H1 (cell line): ENCODE data around the gene WBP4. TPM values are rescaled to one million over a fixed set of nuclear protein-coding genes. Genes with fewer than 3 reads are reported as not detected.

Experiments used
- CTCF ChIA-PET: fragments of 300-600 bp; sonication (Branson Sonifier 250); formaldehyde crosslinking; loops from one replicate; lab custom pipeline; 2021; ENCODE audit not compliant: partially characterized antibody; lab: Charles Lee
- POLR2A ChIA-PET: fragments of 300-600 bp; sonication (Branson Sonifier 250); formaldehyde crosslinking; loops from one replicate; lab custom pipeline; 2021; ENCODE audit warnings: inconsistent platforms; ENCODE audit not compliant: partially characterized antibody; lab: Charles Lee
- DNase-seq, 2 experiments: peaks; one replicate each; pipeline versions ENCODE4 v3.0.0 to v3.0.0-alpha.2; 2010 to 2022; ENCODE audit warnings: low spot score in 2 of 2, low read depth in 1 of 2, mixed read lengths in 1 of 2
- FAIRE-seq: peaks from 2 replicates; lab custom pipeline; 2011; peaks lifted over from hg19 to GRCh38; lab: Jason Lieb, UNC
- H2AFZ ChIP-seq: 2 replicates; pipeline ENCODE4 v1.8.1; 2012; ENCODE audit warnings: low read length, inconsistent platforms
- H2AK5ac ChIP-seq: 2 replicates; pipeline ENCODE4 v1.6.1; 2013; ENCODE audit warnings: low read depth, low read length
- H2BK120ac ChIP-seq: replicated peaks from 2 replicates; pipeline ENCODE3; 2013; ENCODE audit warnings: low read depth, low read length, inconsistent platforms
- H2BK12ac ChIP-seq: 2 replicates; pipeline ENCODE4 v1.6.1; 2013; ENCODE audit warnings: low read depth, low read length
- H2BK15ac ChIP-seq: 2 replicates; pipeline ENCODE4 v1.6.1; 2013; ENCODE audit warnings: low read length
- H2BK20ac ChIP-seq: 2 replicates; pipeline ENCODE4 v1.6.1; 2013; ENCODE audit warnings: low read length
- H2BK5ac ChIP-seq: 2 replicates; pipeline ENCODE4 v1.6.1; 2013; ENCODE audit warnings: low read depth, low read length
- H3K14ac ChIP-seq: 2 replicates; pipeline ENCODE4 v1.6.1; 2013; ENCODE audit warnings: inconsistent platforms; ENCODE audit not compliant: insufficient read length
- H3K18ac ChIP-seq: 2 replicates; pipeline ENCODE4 v1.6.1; 2013; ENCODE audit warnings: low read length; ENCODE audit errors: extremely low read depth
- H3K23ac ChIP-seq: 2 replicates; pipeline ENCODE4 v1.6.1; 2013; ENCODE audit warnings: inconsistent platforms; ENCODE audit not compliant: insufficient read length
- H3K23me2 ChIP-seq: 2 replicates; pipeline ENCODE4 v1.6.1; 2013; ENCODE audit warnings: low read depth, low read length
- H3K27ac ChIP-seq: 2 replicates; pipeline ENCODE4 v1.6.1; 2011; ENCODE audit warnings: low read depth, low read length, inconsistent platforms
- H3K27me3 ChIP-seq, 4 experiments: replicated peaks in 1 of 4; 1 replicate in 1 of 4; 2 replicates in 3 of 4; pipeline versions ENCODE4 v1.6.1 to v1.8.1; 2011 to 2013; ENCODE audit warnings: low read length in 3 of 4, mild to moderate bottlenecking in 3 of 4, inconsistent platforms in 2 of 4, mixed read lengths in 2 of 4, moderate library complexity in 1 of 4; ENCODE audit not compliant: control insufficient read depth in 3 of 4, insufficient read depth in 3 of 4; ENCODE audit errors: extremely low read depth in 1 of 4
- H3K36me3 ChIP-seq, 4 experiments: 2 replicates each; pipeline versions ENCODE4 v1.6.1 to v1.8.1; 2011 to 2013; ENCODE audit warnings: mild to moderate bottlenecking in 4 of 4, low read length in 3 of 4, moderate library complexity in 2 of 4, control low read depth in 1 of 4, inconsistent platforms in 1 of 4; ENCODE audit not compliant: insufficient read depth in 4 of 4, control insufficient read depth in 2 of 4
- H3K4ac ChIP-seq: replicated peaks from 2 replicates; pipeline ENCODE3; 2013; ENCODE audit warnings: low read length, low read depth, mixed read lengths, inconsistent platforms; ENCODE audit not compliant: insufficient read length
- H3K4me1 ChIP-seq, 4 experiments: replicated peaks in 1 of 4; 1 replicate in 1 of 4; 2 replicates in 3 of 4; pipeline versions ENCODE4 v1.6.1 to v1.8.1; 2011 to 2013; ENCODE audit warnings: low read length in 3 of 4, inconsistent platforms in 2 of 4, mixed read lengths in 1 of 4; ENCODE audit not compliant: insufficient read depth in 4 of 4, control insufficient read depth in 3 of 4
- H3K4me2 ChIP-seq, 2 experiments: 2 replicates each; pipeline versions ENCODE4 v1.6.1 to v1.8.1; 2011 to 2013; ENCODE audit warnings: low read depth in 2 of 2, low read length in 2 of 2, control low read depth in 1 of 2, inconsistent platforms in 1 of 2, mild to moderate bottlenecking in 1 of 2; ENCODE audit not compliant: insufficient read depth in 1 of 2
- H3K4me3 ChIP-seq, 4 experiments: fragments of 200-600, 300-600 bp in 1 of 4; sonication (generic), shearing (Covaris generic), sonication (Bioruptor Twin) in 1 of 4; 2 replicates each; pipeline versions ENCODE4 v1.5.1 to v1.8.1; 2011 to 2016; ENCODE audit warnings: low read length in 4 of 4, low read depth in 3 of 4, control low read depth in 2 of 4, inconsistent platforms in 2 of 4, mild to moderate bottlenecking in 2 of 4, mixed read lengths in 1 of 4, moderate library complexity in 1 of 4; ENCODE audit not compliant: insufficient read depth in 2 of 4; ENCODE audit errors: extremely low read depth in 1 of 4
- H3K56ac ChIP-seq: replicated peaks from 2 replicates; pipeline ENCODE3; 2013; ENCODE audit warnings: low read depth, mild to moderate bottlenecking, mixed read lengths, low read length, inconsistent platforms; ENCODE audit not compliant: insufficient read length
- H3K79me1 ChIP-seq: 2 replicates; pipeline ENCODE4 v1.6.1; 2013; ENCODE audit warnings: low read depth, low read length, control low read depth
- H3K79me2 ChIP-seq, 2 experiments: 2 replicates each; pipeline versions ENCODE4 v1.6.1 to v1.8.1; 2012 to 2013; ENCODE audit warnings: low read length in 2 of 2, mild to moderate bottlenecking in 2 of 2, inconsistent platforms in 1 of 2; ENCODE audit not compliant: insufficient read depth in 2 of 2, control insufficient read depth in 1 of 2
- H3K9ac ChIP-seq, 4 experiments: replicated peaks in 1 of 4; 1 replicate in 1 of 4; 2 replicates in 3 of 4; pipeline versions ENCODE4 v1.6.1 to v1.8.1; 2011 to 2013; ENCODE audit warnings: low read depth in 3 of 4, low read length in 3 of 4, control low read depth in 2 of 4, mild to moderate bottlenecking in 2 of 4, moderate library complexity in 2 of 4, inconsistent platforms in 1 of 4; ENCODE audit errors: extremely low read depth in 1 of 4
- H3K9me3 ChIP-seq, 2 experiments: 2 replicates each; pipeline versions ENCODE4 v1.6.1 to v1.8.1; 2012 to 2013; ENCODE audit warnings: mild to moderate bottlenecking in 2 of 2, moderate library complexity in 2 of 2, control low read depth in 1 of 2, inconsistent platforms in 1 of 2, low read depth in 1 of 2, low read length in 1 of 2, mixed read lengths in 1 of 2; ENCODE audit not compliant: insufficient read depth in 2 of 2
- H4K20me1 ChIP-seq, 2 experiments: replicated peaks in 1 of 2; 2 replicates each; pipeline versions ENCODE3 to v1.8.1; 2011 to 2013; ENCODE audit warnings: inconsistent platforms in 2 of 2, low read length in 2 of 2, mild to moderate bottlenecking in 1 of 2; ENCODE audit not compliant: insufficient read depth in 2 of 2, control insufficient read depth in 1 of 2
- H4K5ac ChIP-seq: 2 replicates; pipeline ENCODE4 v1.6.1; 2013; ENCODE audit warnings: low read length, low read depth, mixed read lengths, inconsistent platforms; ENCODE audit not compliant: insufficient read length
- H4K8ac ChIP-seq: 2 replicates; pipeline ENCODE4 v1.8.0; 2013; ENCODE audit warnings: mild to moderate bottlenecking, moderate library complexity, low read length, inconsistent platforms; ENCODE audit not compliant: insufficient read depth; ENCODE audit errors: extremely low read depth
- H4K91ac ChIP-seq: replicated peaks from 2 replicates; pipeline ENCODE3; 2013; ENCODE audit warnings: low read length, mixed read lengths, inconsistent platforms; ENCODE audit not compliant: insufficient read length
- ATF3 ChIP-seq: IDR thresholded peaks from 2 replicates; pipeline ENCODE4 v1.6.1; 2011; ENCODE audit warnings: low read depth, mild to moderate bottlenecking, low read length; ENCODE audit not compliant: insufficient read depth
- E2F6 ChIP-seq: IDR thresholded peaks from 2 replicates; pipeline ENCODE4 v1.6.1; 2012; ENCODE audit warnings: inconsistent platforms
- EGR1 ChIP-seq: IDR thresholded peaks from 2 replicates; pipeline ENCODE4 v1.6.1; 2011; ENCODE audit warnings: low read depth, low read length, borderline replicate concordance
- GTF2F1 ChIP-seq: IDR thresholded peaks from 2 replicates; pipeline ENCODE4 v1.6.1; 2012; ENCODE audit warnings: low read depth, low read length, improper control_type of control experiment, borderline replicate concordance
- HDAC6 ChIP-seq: IDR thresholded peaks from one replicate; pipeline ENCODE4 v1.7.1; 2012; ENCODE audit warnings: low read depth, mild to moderate bottlenecking, inconsistent platforms, low read length, moderate library complexity
- MAX ChIP-seq: IDR thresholded peaks from 2 replicates; pipeline ENCODE4 v1.6.1; 2012; ENCODE audit warnings: inconsistent platforms
- NANOG ChIP-seq: IDR thresholded peaks from 2 replicates; pipeline ENCODE4 v1.6.1; 2011; ENCODE audit warnings: low read length, low read depth, mild to moderate bottlenecking, inconsistent platforms; ENCODE audit not compliant: insufficient read depth, poor library complexity, severe bottlenecking
- TBP ChIP-seq: IDR thresholded peaks from 2 replicates; pipeline ENCODE4 v1.6.1; 2011; ENCODE audit warnings: low read depth, low read length, improper control_type of control experiment
- YY1 ChIP-seq: IDR thresholded peaks from 2 replicates; pipeline ENCODE4 v1.6.1; 2011; ENCODE audit warnings: low read depth, mild to moderate bottlenecking, low read length
- WGBS, 2 experiments: shearing (Covaris generic) in 1 of 2; methylation state at CpG; one replicate each; pipeline versions ENCODE4 v1.1.6 to v1.1.7; 2013 to 2015; ENCODE audit warnings: low lambda C conversion rate in 2 of 2, mixed read lengths in 2 of 2, inconsistent platforms in 1 of 2, low coverage in 1 of 2, missing lambda C conversion rate in 1 of 2; ENCODE audit not compliant: insufficient replicate concordance in 2 of 2, insufficient coverage in 1 of 2, insufficient read length in 1 of 2; ENCODE audit errors: extremely low coverage in 1 of 2, missing lambda C conversion rate in 1 of 2; 5-methylcytosine and 5-hydroxymethylcytosine counted together
- polyA plus RNA-seq, 7 experiments: library from polyadenylated mRNA; depleted of rRNA in 3 of 7; stranded (reverse) in 5 of 7; unstranded in 2 of 7; fragments of >200 nt in 5 of 7; fragments of 200-250 nt in 2 of 7; gene quantifications; 1 replicate in 5 of 7; 2 replicates in 1 of 7; 4 replicates in 1 of 7; pipeline versions ENCODE4 v1.2.1 to v1.2.3, GENCODE V29; 2011 to 2013; ENCODE audit warnings: missing spikeins in 2 of 7, mixed read lengths in 2 of 7
- total RNA-seq: library from RNA; stranded (reverse); fragmentation: NEBNext Ultra II Directional; extraction: Animal tissue kit (Norgen Biotek cat#: 25700); gene quantifications from 2 replicates; pipeline ENCODE4 v1.2.1, GENCODE V29; 2021

The WBP4 gene
- total and polyA plus RNA-seq, 2 of the 8 experiments (the other 6 are each of a cell fraction or from before 2014, with no cell fraction given): 3.0 to 10.0 TPM

GRCh38 chr13:41025518-41025917, 35.8 kb upstream of the WBP4 start:
- peaks cover 0 to 2% of the 10 kb centered on the region in 2 experiments; a peak in 1 of 4 replicates for H3K79me2 ChIP-seq
- no peak overlapping the region for H2BK12ac ChIP-seq
- 88% methylated on average over 4 of the region's 4 CpGs; no CpG with 5 or more reads in 1 of the 2 experiments for WGBS, 2 experiments
- no peak overlapping the region for H3K18ac ChIP-seq
- H3K9me3 ChIP-seq: no peaks in the 10 kb centered on the region
- DNase-seq (no peak), FAIRE-seq (no peak)
- H2BK120ac ChIP-seq: no peak overlapping the region
- H3K79me1 ChIP-seq: no peaks in the 10 kb centered on the region
- no peak overlapping the region for H3K14ac ChIP-seq
- H2BK5ac ChIP-seq: no peak overlapping the region
- no peak overlapping the region for H3K4me2 ChIP-seq
- H2BK15ac ChIP-seq: no peak overlapping the region
- no peak overlapping the region for H4K91ac ChIP-seq
- H3K9ac ChIP-seq: no peak overlapping the region
- no peak overlapping the region for H2AK5ac ChIP-seq
- H4K5ac ChIP-seq: no peak overlapping the region
- no peaks in the 10 kb centered on the region for H3K27me3 ChIP-seq
- no peak overlapping the region for H2AFZ ChIP-seq
- H3K4ac ChIP-seq: no peak overlapping the region
- no peaks in the 10 kb centered on the region for H3K36me3 ChIP-seq
- ChIA-PET POLR2A (no interaction called here), CTCF (interaction anchor here (3.6 kb wide), 1 partner anchor 51 kb away, joined by 14 read pairs; no protein-coding TSS in a partner anchor)
- H3K56ac ChIP-seq: no peak overlapping the region
- TF ChIP-seq EGR1: no peak
- TF ChIP-seq MAX: no peak
- TF ChIP-seq HDAC6: no peak
- no peak for TF ChIP-seq NANOG
- TF ChIP-seq GTF2F1: no peak
- no peak for TF ChIP-seq ATF3
- TF ChIP-seq YY1: no peak
- TF ChIP-seq TBP: no peak
- TF ChIP-seq E2F6: no peak
- H4K8ac ChIP-seq: no peak overlapping the region
- no peak overlapping the region for H3K23ac ChIP-seq
- H3K4me3 ChIP-seq: no peak overlapping the region
- no peak overlapping the region for H3K27ac ChIP-seq
- H3K23me2 ChIP-seq: no peaks in the 10 kb centered on the region
- H3K4me1 ChIP-seq: no peaks in the 10 kb centered on the region; a peak in 1 of 7 replicates
- H2BK20ac ChIP-seq: no peak overlapping the region
- no peaks in the 10 kb centered on the region for H4K20me1 ChIP-seq
